ENCODE measurements around the gene OSBPL2.

- TF ChIP-seq EZH2 (IDR thresholded peaks at IDR 0.05; ENCODE audit: borderline replicate concordance, low read depth, low read length, poor library complexity, severe bottlenecking), result no peak
- TF ChIP-seq CTCF (conservative IDR thresholded peaks at IDR 0.05; ENCODE audit: low read depth, low read length), result no peak
Observed at GRCh38 chr20:62323980-62324906, 85.9 kb downstream of the OSBPL2 start.
